Measurements from ENCODE around the gene OOSP4A.
"Not testable (repeated sequence)": the region's sequence is repeated elsewhere in the genome, so short reads cannot be mapped to it uniquely, and the experiment has no call there.

OOSP4A gene

GRCh38 chr11:59981106-59981770, 17.4 kb downstream of the OOSP4A start:
- no peak for DNase-seq

GRCh38 chr11:59982037-59982436, 18.2 kb downstream of the OOSP4A start:
- not testable (repeated sequence) for DNase-seq

GRCh38 chr11:59983212-59983611, 19.4 kb downstream of the OOSP4A start:
- no peak for DNase-seq

GRCh38 chr11:59984368-59984767, 20.5 kb downstream of the OOSP4A start:
- DNase-seq: no peak

- DNase-seq: no peak
Observed at GRCh38 chr11:59990421-59990820, 26.6 kb downstream of the OOSP4A start.

- DNase-seq: no peak
Observed at GRCh38 chr11:59992425-59992824, 28.6 kb downstream of the OOSP4A start.

- no peak for DNase-seq
Observed at GRCh38 chr11:59997800-59998199, 34.0 kb downstream of the OOSP4A start.

GRCh38 chr11:59999691-60000090, 35.9 kb downstream of the OOSP4A start:
- DNase-seq: no peak

GRCh38 chr11:60003729-60004128, 39.9 kb downstream of the OOSP4A start:
- no peak for DNase-seq

GRCh38 chr11:60005360-60005759, 41.5 kb downstream of the OOSP4A start:
- DNase-seq: no peak

GRCh38 chr11:60016881-60017280, 53.0 kb downstream of the OOSP4A start, which contains the start of gene OOSP4B:
OOSP4B (plus strand) TSS chr11:60017181.
- DNase-seq: no peak

- no peak for DNase-seq
Observed at GRCh38 chr11:60018058-60018457, 54.2 kb downstream of the OOSP4A start.
